Fibroblast of the aortic adventitia (primary cell): ENCODE data around the gene CASK. TPM values are rescaled to one million over a fixed set of nuclear protein-coding genes. Genes with fewer than 3 reads are reported as not detected.

ENCODE experiments used
- DNase-seq: peaks from one replicate; pipeline ENCODE4 v3.0.0-alpha.2; 2010; ENCODE audit warnings: low read depth
- H3K4me3 ChIP-seq: 2 replicates; pipeline ENCODE4 v1.5.1; 2011; ENCODE audit warnings: low read depth, mild to moderate bottlenecking, control low read depth, low read length, moderate library complexity
- small RNA-seq: library from RNA; depleted of rRNA; stranded (forward); fragments of <200 nt; gene quantifications from one replicate; pipeline ENCODE3, GENCODE V24; 2012
- total RNA-seq: library from RNA; depleted of rRNA; stranded (reverse); fragments of >200 nt; gene quantifications from 2 replicates; pipeline ENCODE4 v1.2.3, GENCODE V29; 2012; ENCODE audit warnings: low replicate concordance
- TF ChIP-seq, protein P1 (sequence below): IDR thresholded peaks from 2 replicates; pipeline ENCODE4 v1.5.1; 2011; ENCODE audit warnings: mild to moderate bottlenecking, low read length, control low read depth, inconsistent platforms; ENCODE audit not compliant: insufficient read depth

Gene CASK
- total RNA-seq, 1 donor, result 24.9 TPM

DNA sequence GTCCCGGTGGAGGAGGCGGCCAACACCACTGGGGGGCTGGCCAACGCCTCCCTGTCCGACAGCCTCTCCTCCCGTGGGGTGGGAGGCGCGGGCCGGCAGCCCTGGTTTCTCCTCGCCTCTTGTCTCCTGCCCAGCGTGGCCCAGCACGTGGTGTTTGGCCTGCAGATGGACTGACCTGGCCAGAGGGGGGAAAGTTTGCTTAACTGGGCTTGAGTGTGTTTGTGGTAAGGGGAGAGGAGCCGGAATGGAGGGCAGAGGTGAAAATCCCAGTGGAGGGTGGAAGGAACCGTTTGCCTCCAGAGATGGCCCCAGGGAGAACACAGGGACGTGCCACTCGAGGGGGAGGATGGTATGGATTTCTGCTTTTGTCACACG lies 448.6 kb downstream of the CASK start:
- DNase-seq, result no peak
- TF ChIP-seq, protein P1, sequence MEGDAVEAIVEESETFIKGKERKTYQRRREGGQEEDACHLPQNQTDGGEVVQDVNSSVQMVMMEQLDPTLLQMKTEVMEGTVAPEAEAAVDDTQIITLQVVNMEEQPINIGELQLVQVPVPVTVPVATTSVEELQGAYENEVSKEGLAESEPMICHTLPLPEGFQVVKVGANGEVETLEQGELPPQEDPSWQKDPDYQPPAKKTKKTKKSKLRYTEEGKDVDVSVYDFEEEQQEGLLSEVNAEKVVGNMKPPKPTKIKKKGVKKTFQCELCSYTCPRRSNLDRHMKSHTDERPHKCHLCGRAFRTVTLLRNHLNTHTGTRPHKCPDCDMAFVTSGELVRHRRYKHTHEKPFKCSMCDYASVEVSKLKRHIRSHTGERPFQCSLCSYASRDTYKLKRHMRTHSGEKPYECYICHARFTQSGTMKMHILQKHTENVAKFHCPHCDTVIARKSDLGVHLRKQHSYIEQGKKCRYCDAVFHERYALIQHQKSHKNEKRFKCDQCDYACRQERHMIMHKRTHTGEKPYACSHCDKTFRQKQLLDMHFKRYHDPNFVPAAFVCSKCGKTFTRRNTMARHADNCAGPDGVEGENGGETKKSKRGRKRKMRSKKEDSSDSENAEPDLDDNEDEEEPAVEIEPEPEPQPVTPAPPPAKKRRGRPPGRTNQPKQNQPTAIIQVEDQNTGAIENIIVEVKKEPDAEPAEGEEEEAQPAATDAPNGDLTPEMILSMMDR, result no peak
- no peak overlapping the region for H3K4me3 ChIP-seq

DNA sequence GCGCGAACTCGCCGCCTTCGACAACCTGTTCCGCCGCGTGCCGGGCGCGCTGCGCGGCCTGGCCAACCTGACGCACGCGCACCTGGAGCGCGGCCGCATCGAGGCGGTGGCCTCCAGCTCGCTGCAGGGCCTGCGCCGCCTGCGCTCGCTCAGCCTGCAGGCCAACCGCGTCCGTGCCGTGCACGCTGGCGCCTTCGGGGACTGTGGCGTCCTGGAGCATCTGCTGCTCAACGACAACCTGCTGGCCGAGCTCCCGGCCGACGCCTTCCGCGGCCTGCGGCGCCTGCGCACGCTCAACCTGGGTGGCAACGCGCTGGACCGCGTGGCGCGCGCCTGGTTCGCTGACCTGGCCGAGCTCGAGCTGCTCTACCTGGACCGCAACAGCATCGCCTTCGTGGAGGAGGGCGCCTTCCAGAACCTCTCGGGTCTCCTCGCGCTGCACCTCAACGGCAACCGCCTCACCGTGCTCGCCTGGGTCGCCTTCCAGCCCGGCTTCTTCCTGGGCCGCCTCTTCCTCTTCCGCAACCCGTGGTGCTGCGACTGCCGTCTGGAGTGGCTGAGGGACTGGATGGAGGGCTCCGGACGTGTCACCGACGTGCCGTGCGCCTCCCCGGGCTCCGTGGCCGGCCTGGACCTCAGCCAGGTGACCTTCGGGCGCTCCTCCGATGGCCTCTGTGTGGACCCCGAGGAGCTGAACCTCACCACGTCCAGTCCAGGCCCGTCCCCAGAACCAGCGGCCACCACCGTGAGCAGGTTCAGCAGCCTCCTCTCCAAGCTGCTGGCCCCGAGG lies 449.2 kb downstream of the CASK start:
- no peak overlapping the region for H3K4me3 ChIP-seq
- TF ChIP-seq, protein P1, result no peak
- DNase-seq, result no peak

DNA sequence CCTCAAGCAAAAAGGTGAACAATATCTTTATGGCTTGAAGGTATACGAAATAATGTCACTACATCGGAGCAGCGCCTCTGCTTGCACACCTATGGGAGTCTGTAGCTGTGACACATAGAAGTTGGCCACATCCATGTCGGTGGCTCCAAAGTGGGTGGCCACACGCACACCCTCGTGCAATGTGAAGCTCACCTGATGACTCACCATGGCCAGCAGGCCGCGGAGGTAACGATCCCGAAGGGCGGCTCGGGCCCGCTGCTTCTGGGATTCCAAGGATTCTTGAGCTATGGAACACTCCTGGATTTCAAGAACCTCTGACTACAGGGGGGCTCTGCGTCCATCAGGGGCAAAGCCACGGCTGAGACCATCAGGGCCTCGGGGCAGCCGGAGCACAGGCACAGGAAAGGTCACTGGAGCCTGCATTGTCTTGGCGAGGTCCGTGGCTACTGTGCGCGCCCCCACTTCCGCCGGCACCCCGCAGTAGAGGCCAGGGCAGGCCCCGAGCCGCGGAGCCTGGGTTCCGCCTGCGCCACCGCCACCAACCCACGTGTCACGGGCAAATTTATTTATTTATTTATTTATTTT lies 451.0 kb downstream of the CASK start:
- no peak for DNase-seq
- H3K4me3 ChIP-seq, result no peak overlapping the region
- TF ChIP-seq, protein P1, result no peak

DNA sequence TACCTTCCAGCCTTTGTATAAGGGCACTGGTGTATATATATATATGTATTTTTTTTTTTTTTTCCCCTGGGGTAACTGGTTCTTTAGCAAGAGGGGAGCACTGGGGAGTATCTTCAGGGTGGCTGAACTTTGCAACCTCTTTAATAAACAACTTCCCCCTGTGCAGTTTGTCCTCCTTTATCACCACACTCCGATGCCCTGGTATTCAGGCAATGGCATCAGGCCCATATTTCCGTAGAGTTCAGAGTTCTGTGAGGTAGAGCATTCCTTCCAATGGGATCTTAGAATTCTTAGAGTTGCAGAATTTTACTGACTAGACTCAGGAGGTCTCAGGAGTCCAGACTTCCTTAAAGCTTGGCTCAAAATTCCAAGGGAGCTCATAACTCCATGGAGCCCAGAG lies 451.6 kb downstream of the CASK start:
- DNase-seq, result no peak
- TF ChIP-seq, protein P1, result no peak

DNA sequence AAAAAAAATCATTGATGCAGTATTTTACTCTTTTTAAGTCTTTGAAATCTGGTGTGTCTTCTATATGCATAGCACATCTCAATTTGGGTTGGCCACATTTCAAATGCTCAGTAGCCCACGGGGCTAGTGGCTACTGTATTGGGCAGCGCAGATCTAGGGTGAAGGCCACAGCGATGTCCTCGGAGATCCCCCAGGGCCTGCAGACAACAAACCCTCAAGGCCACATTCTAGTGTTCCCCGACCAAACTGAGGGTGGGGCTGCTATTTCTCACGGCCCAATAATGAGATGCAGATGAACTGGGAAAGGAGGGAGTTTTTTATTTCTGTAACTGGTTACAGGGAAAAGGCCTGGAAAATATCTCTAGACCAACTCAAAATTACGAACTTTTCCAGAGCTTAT lies 452.6 kb downstream of the CASK start:
- no peak for DNase-seq
- TF ChIP-seq, protein P1, result no peak
- no peak overlapping the region for H3K4me3 ChIP-seq

More for the DNA sequence above, 451.6 kb downstream of the CASK start:
- no peak overlapping the region for H3K4me3 ChIP-seq

DNA sequence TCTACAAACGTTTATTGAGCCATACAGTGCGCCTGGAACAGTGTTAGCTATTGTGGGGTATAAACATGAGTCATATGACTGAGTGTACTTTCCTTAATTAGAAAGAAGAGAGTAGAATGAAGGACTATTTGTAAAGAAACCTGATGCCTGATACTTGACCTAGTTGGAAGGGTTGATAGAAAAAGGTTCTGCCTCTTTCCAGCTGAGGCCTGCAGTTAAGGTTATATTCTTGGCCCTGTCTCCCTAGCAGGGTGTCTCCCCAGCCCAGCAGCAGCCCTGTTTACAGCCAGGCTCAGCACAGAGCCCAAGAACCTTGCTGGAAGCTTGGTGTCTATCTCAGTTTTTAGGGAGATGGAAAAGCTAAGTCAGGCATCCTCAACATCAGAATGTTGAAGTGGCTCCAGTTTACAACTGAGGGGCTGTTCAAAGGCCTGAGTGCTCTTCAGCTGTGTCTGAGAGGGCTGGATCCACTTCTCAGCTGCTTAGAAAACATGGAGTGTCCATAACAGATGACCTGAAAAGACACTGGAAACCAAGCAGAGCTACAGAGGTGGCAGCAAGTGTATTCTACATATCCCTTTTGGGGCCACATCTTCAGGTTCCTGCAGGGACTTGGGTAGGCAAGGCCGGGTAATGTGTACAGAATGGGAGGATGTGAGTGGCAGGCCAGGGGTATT lies 454.6 kb downstream of the CASK start:
- TF ChIP-seq, protein P1, result no peak
- peak; percentile 44 for DNase-seq
- no peak overlapping the region for H3K4me3 ChIP-seq

Small RNAs within 50 kb of the gene (small RNA-seq; reads per million reads assigned to genes)
- not detected for gene AL353691.2
- gene RN7SL144P, result not detected
- not detected for gene RNU6-1321P
- gene RNU6-202P, result not detected

Other genes starting within 250 kb of the CASK start
- gene GPR34, start 234.6 kb downstream of the CASK start, total RNA-seq, result not detected in 2 replicates
- gene GPR82, start 199.4 kb downstream of the CASK start, total RNA-seq, result under 0.01 TPM in 1 of 2 replicates, not detected in the other